HCT116 (cell line): ENCODE results near the gene SLC6A7.

Source experiments
- EZH2 ChIP-seq: fragments of 200-600 bp; sonication (generic); IDR thresholded peaks from 2 replicates; pipeline ENCODE4 v1.6.1; 2017; ENCODE audit warnings: antibody characterized with exemption, mixed run types
- EZH2phosphoT487 ChIP-seq: fragments of 200-600 bp; IDR thresholded peaks from 2 replicates; pipeline ENCODE4 v1.6.1; 2018; ENCODE audit warnings: antibody characterized with exemption, borderline replicate concordance
- POLR2AphosphoS5 ChIP-seq: IDR thresholded peaks from 2 replicates; pipeline ENCODE4 v1.6.1; 2011; ENCODE audit warnings: mild to moderate bottlenecking, low read depth, low read length, moderate library complexity
- ZBTB33 ChIP-seq: IDR thresholded peaks from 2 replicates; pipeline ENCODE4 v1.6.1; 2011; ENCODE audit warnings: mild to moderate bottlenecking, low read length, moderate library complexity; ENCODE audit not compliant: insufficient replicate concordance; ENCODE audit errors: extremely low read depth
- TF ChIP-seq, protein P1 (sequence below), 3 experiments: fragments of 200-600 bp in 1 of 3; sonication (generic) in 1 of 3; IDR thresholded peaks in 2 of 3; conservative IDR thresholded peaks in 1 of 3; 2 replicates each; pipeline ENCODE4 v1.5.1; 2012 to 2017; ENCODE audit warnings: low read depth in 2 of 3, low read length in 2 of 3, antibody characterized with exemption in 1 of 3, borderline replicate concordance in 1 of 3, control low read depth in 1 of 3, mild to moderate bottlenecking in 1 of 3, mixed read lengths in 1 of 3, mixed run types in 1 of 3, moderate library complexity in 1 of 3; ENCODE audit not compliant: insufficient read depth in 1 of 3

- TF ChIP-seq, protein P1, sequence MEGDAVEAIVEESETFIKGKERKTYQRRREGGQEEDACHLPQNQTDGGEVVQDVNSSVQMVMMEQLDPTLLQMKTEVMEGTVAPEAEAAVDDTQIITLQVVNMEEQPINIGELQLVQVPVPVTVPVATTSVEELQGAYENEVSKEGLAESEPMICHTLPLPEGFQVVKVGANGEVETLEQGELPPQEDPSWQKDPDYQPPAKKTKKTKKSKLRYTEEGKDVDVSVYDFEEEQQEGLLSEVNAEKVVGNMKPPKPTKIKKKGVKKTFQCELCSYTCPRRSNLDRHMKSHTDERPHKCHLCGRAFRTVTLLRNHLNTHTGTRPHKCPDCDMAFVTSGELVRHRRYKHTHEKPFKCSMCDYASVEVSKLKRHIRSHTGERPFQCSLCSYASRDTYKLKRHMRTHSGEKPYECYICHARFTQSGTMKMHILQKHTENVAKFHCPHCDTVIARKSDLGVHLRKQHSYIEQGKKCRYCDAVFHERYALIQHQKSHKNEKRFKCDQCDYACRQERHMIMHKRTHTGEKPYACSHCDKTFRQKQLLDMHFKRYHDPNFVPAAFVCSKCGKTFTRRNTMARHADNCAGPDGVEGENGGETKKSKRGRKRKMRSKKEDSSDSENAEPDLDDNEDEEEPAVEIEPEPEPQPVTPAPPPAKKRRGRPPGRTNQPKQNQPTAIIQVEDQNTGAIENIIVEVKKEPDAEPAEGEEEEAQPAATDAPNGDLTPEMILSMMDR (IDR thresholded peaks at IDR 0.05 in 2 of 3, conservative IDR thresholded peaks at IDR 0.05 in 1 of 3; ENCODE audit: borderline replicate concordance in 1 of 3, insufficient read depth in 1 of 3, low read depth in 2 of 3, low read length in 2 of 3), result no peak
- TF ChIP-seq POLR2AphosphoS5 (no peak), ZBTB33 (no peak), EZH2 (no peak), EZH2phosphoT487 (no peak)
These were observed at the start of gene SLC6A7 for GRCh38 chr5:150189728-150190502.
